SK-N-SH (cell line): ENCODE data around the gene R3HDM4.

ENCODE experiments used
- CTCF ChIP-seq: fragments of 200-600 bp; sonication (generic); IDR thresholded peaks from 2 replicates; pipeline ENCODE4 v1.6.1; 2017; ENCODE audit warnings: antibody characterized with exemption, mild to moderate bottlenecking, moderate library complexity
- ELF1 ChIP-seq: IDR thresholded peaks from 2 replicates; pipeline ENCODE4 v1.4.0; 2012
- EP300 ChIP-seq, 2 experiments: IDR thresholded peaks; 2 replicates each; pipeline versions ENCODE4 v1.4.0 to v1.6.1; 2012; ENCODE audit warnings: borderline replicate concordance in 1 of 2, low read depth in 1 of 2, low read length in 1 of 2
- GATA2 ChIP-seq: sonication (generic); formaldehyde crosslinking; IDR thresholded peaks from 2 replicates; pipeline ENCODE4 v1.5.0; 2020; ENCODE audit warnings: mild to moderate bottlenecking, missing genetic modification reagents
- POLR2AphosphoS5 ChIP-seq: IDR thresholded peaks from 2 replicates; pipeline ENCODE4 v1.6.1; 2012; ENCODE audit warnings: low read depth, low read length
- RAD21 ChIP-seq: IDR thresholded peaks from 2 replicates; pipeline ENCODE4 v1.6.1; 2012; ENCODE audit warnings: mild to moderate bottlenecking, low read length
- SIN3A ChIP-seq: IDR thresholded peaks from 2 replicates; pipeline ENCODE4 v1.6.1; 2012; ENCODE audit warnings: low read depth, mild to moderate bottlenecking, low read length, moderate library complexity, borderline replicate concordance
- TF ChIP-seq, protein P1 (sequence below): IDR thresholded peaks from 2 replicates; pipeline ENCODE4 v1.4.0; 2012; ENCODE audit warnings: low read depth
- TF ChIP-seq, protein P2 (sequence below): fragments of 150-350 bp; IDR thresholded peaks from 2 replicates; pipeline ENCODE4 v1.6.1; 2016; ENCODE audit warnings: mild to moderate bottlenecking, low read depth, low read length

GRCh38 chr19:887072-887471, 25.9 kb downstream of the R3HDM4 start:
- TF ChIP-seq EP300 (IDR thresholded peaks at IDR 0.05; ENCODE audit: borderline replicate concordance in 1 of 2, low read depth in 1 of 2, low read length in 1 of 2) = peak in 1 of 2 experiments; percentile 30; a peak in 1 of 4 replicates
- no peak for TF ChIP-seq CTCF
- TF ChIP-seq, protein P1, sequence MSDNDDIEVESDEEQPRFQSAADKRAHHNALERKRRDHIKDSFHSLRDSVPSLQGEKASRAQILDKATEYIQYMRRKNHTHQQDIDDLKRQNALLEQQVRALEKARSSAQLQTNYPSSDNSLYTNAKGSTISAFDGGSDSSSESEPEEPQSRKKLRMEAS = no peak
- no peak for TF ChIP-seq RAD21
- no peak for TF ChIP-seq POLR2AphosphoS5
- no peak for TF ChIP-seq ELF1
- TF ChIP-seq, protein P2, sequence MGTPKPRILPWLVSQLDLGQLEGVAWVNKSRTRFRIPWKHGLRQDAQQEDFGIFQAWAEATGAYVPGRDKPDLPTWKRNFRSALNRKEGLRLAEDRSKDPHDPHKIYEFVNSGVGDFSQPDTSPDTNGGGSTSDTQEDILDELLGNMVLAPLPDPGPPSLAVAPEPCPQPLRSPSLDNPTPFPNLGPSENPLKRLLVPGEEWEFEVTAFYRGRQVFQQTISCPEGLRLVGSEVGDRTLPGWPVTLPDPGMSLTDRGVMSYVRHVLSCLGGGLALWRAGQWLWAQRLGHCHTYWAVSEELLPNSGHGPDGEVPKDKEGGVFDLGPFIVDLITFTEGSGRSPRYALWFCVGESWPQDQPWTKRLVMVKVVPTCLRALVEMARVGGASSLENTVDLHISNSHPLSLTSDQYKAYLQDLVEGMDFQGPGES = no peak
- no peak for TF ChIP-seq GATA2
- no peak for TF ChIP-seq SIN3A
